Uterus (tissue), 2 donors: ENCODE measurements around the gene KLF3.

ENCODE experiments used
- POLR2A ChIP-seq, 2 donors: fragments of 450-650 bp; IDR thresholded peaks; one replicate each; pipeline ENCODE4 v1.6.1; 2016; ENCODE audit warnings: antibody characterized with exemption in 2 of 2, mild to moderate bottlenecking in 1 of 2, moderate library complexity in 1 of 2
- TF ChIP-seq, protein P1 (sequence below), 4 experiments: fragments of 200-600 bp in 2 of 4; fragments of 450-650 bp in 2 of 4; sonication (generic) in 2 of 4; IDR thresholded peaks; one replicate each; pipeline ENCODE4 v1.5.1; 2016 to 2019; ENCODE audit warnings: antibody characterized with exemption in 4 of 4, mild to moderate bottlenecking in 2 of 4, moderate library complexity in 1 of 4

DNA sequence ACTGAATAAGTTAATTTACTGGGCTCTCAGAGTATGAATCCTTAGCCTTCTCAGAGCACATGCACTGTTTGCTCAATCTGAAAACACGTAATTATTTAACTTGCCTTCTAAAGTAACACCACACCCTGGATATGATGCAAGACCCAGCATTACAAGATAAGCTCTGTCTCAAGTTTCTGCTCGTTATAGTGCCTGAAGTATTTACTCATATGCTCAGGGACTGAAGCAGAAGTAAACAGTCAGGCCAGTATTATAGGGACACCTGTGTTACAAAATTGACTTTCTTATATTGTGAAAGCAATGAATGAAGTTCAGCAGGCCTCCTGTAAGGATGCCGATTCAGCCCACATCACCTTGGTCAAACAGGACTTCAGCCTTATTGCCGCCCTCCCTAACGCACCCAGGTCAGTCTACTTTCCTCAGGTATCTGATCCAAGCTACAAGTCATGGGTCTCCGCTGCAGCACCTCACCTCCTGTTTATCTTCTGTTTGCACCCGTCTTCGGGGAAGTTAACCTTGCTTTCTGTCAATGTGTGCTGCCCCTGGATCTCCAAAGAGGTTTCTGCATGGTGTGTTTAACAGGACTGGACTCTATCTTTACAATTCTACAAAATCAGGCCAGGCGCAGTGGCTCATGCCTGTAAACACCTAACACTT, 42.8 kb upstream of the KLF3 start:
- TF ChIP-seq, protein P1, sequence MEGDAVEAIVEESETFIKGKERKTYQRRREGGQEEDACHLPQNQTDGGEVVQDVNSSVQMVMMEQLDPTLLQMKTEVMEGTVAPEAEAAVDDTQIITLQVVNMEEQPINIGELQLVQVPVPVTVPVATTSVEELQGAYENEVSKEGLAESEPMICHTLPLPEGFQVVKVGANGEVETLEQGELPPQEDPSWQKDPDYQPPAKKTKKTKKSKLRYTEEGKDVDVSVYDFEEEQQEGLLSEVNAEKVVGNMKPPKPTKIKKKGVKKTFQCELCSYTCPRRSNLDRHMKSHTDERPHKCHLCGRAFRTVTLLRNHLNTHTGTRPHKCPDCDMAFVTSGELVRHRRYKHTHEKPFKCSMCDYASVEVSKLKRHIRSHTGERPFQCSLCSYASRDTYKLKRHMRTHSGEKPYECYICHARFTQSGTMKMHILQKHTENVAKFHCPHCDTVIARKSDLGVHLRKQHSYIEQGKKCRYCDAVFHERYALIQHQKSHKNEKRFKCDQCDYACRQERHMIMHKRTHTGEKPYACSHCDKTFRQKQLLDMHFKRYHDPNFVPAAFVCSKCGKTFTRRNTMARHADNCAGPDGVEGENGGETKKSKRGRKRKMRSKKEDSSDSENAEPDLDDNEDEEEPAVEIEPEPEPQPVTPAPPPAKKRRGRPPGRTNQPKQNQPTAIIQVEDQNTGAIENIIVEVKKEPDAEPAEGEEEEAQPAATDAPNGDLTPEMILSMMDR (IDR thresholded peaks at IDR 0.05): no peak
- no peak for TF ChIP-seq POLR2A (IDR thresholded peaks at IDR 0.05)
